Hindlimb muscle (tissue), 1 donor: ENCODE results near the gene OR11H6. TPM values are rescaled to one million over a fixed set of nuclear protein-coding genes. Genes with fewer than 3 reads are reported as not detected.
"Not testable (repeated sequence)": the region's sequence is repeated elsewhere in the genome, so short reads cannot be mapped to it uniquely, and the experiment has no call there.

ENCODE experiments used
- DNase-seq: peaks from one replicate; pipeline ENCODE4 v3.0.0-alpha.2; 2013
- polyA plus RNA-seq: library from polyadenylated mRNA; unstranded; fragments of 120-200 nt; gene quantifications from one replicate; pipeline ENCODE4 v1.2.1, GENCODE V29; 2013; ENCODE audit not compliant: insufficient read length

OR11H6 gene
- polyA plus RNA-seq, 1 donor: not detected

DNA sequence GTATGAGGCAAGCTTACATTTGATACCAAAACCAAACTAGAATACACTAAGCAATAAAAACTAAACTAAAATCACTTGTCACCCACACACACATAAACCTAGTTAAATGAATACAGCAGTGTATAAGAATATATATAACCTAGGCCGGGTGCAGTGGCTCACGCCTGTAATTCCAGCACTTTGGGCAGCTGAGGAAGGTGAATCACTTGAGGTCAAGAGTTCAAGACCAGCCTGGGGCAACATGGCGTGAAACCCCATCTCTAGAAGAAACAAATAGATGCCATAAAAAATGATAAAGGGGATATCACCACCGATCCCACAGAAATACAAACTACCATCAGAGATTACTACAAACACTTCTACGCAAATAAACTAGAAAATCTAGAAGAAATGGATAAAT is 40.9 kb downstream of the OR11H6 start:
- not testable (repeated sequence) for DNase-seq

- DNase-seq: no peak
Measured at GRCh38 chr14:20274062-20274461, 50.6 kb downstream of the OR11H6 start.

Other genes starting within 250 kb of the OR11H6 start
- not detected for gene OR4K15, start 248.1 kb upstream of the OR11H6 start, polyA plus RNA-seq
- not detected for gene OR4Q2, start 221.5 kb upstream of the OR11H6 start, polyA plus RNA-seq
- not detected for gene OR4K14, start 204.4 kb upstream of the OR11H6 start, polyA plus RNA-seq
- not detected for gene OR4K13, start 187.7 kb upstream of the OR11H6 start, polyA plus RNA-seq
- not detected for gene OR4L1, start 163.7 kb upstream of the OR11H6 start, polyA plus RNA-seq
- gene OR4K17, start 113.0 kb upstream of the OR11H6 start, polyA plus RNA-seq: not detected
- not detected for gene OR4N5, start 84.9 kb upstream of the OR11H6 start, polyA plus RNA-seq
- gene OR11G2, start 32.8 kb upstream of the OR11H6 start, polyA plus RNA-seq: not detected
- gene OR11H7, start 5.3 kb downstream of the OR11H6 start, polyA plus RNA-seq: not detected
- gene OR11H4, start 15.6 kb downstream of the OR11H6 start, polyA plus RNA-seq: not detected
- gene TTC5, start 82.2 kb downstream of the OR11H6 start, polyA plus RNA-seq: 11.3 TPM
- gene CCNB1IP1, start 109.6 kb downstream of the OR11H6 start, polyA plus RNA-seq: 58.8 TPM
- gene PARP2, start 119.9 kb downstream of the OR11H6 start, polyA plus RNA-seq: 35.5 TPM
- 17.5 TPM for gene TEP1, start 189.8 kb downstream of the OR11H6 start, polyA plus RNA-seq
- 0.97 TPM for gene KLHL33, start 212.5 kb downstream of the OR11H6 start, polyA plus RNA-seq
- 41.9 TPM for gene OSGEP, start 231.1 kb downstream of the OR11H6 start, polyA plus RNA-seq
- gene APEX1, start 231.5 kb downstream of the OR11H6 start, polyA plus RNA-seq: 163 TPM
- 18.6 TPM for gene PIP4P1, start 237.7 kb downstream of the OR11H6 start, polyA plus RNA-seq
- 7.3 TPM for gene PNP, start 245.7 kb downstream of the OR11H6 start, polyA plus RNA-seq